Activated naive CD8-positive, alpha-beta T cell treated with anti-CD3 and anti-CD28 coated beads, Interleukin-2, amount 10 ng/mL, durations not matched to agents 7 days and 5 days (primary cell): ENCODE data around the gene ENOSF1. TPM values are rescaled to one million over a fixed set of nuclear protein-coding genes. Genes with fewer than 3 reads are reported as not detected.

Experiments
- ATAC-seq: fragments of 150-1000 bp; cut with Tn5 transposase; one replicate; pipeline ENCODE4 v1.10.0; 2021; ENCODE audit warnings: low read depth, moderate library complexity
- POLR2A ChIA-PET: fragments of 350-600 bp; sonication (Branson Sonifier 250); formaldehyde crosslinking; loops from one replicate; lab custom pipeline; 2021; ENCODE audit warnings: antibody characterized with exemption; lab: Charles Lee
- DNase-seq: peaks from one replicate; pipeline ENCODE4 v3.0.0; 2021
- H3K27ac Mint-ChIP-seq: one replicate; pipeline ENCODE4 v1.8.0; 2022; ENCODE audit warnings: mild to moderate bottlenecking, mixed read lengths
- H3K27me3 Mint-ChIP-seq: one replicate; pipeline ENCODE4 v1.8.0; 2022; ENCODE audit warnings: mild to moderate bottlenecking, moderate library complexity, mixed read lengths
- H3K36me3 Mint-ChIP-seq: one replicate; pipeline ENCODE4 v1.8.0; 2021; ENCODE audit warnings: mild to moderate bottlenecking, mixed read lengths
- H3K4me1 Mint-ChIP-seq: one replicate; pipeline ENCODE4 v1.8.0; 2021; ENCODE audit warnings: mixed read lengths
- H3K4me3 Mint-ChIP-seq: one replicate; pipeline ENCODE4 v1.8.0; 2022; ENCODE audit warnings: mild to moderate bottlenecking, moderate library complexity, mixed read lengths
- H3K9me3 Mint-ChIP-seq: one replicate; pipeline ENCODE4 v1.8.0; 2021; ENCODE audit warnings: mixed read lengths
- total RNA-seq, 2 experiments: library from RNA; stranded (reverse); gene quantifications; one replicate each; pipeline ENCODE4 v1.2.3, GENCODE V29; 2021

Gene ENOSF1
- total RNA-seq, 2 experiments from 2014 or later: 76.0 to 79.5 TPM

GRCh38 chr18:666177-666576 is 46.3 kb downstream of the ENOSF1 start:
- POLR2A ChIA-PET: no interaction called here
- peaks cover 50% of the 10 kb centered on the region for H3K36me3 Mint-ChIP-seq
- H3K9me3 Mint-ChIP-seq: peaks cover 6% of the 10 kb centered on the region
- peak; percentile 45 for ATAC-seq
- DNase-seq: no peak
- H3K4me1 Mint-ChIP-seq: peaks cover 22% of the 10 kb centered on the region
- peak overlapping the region; percentile 69 for H3K27ac Mint-ChIP-seq
- H3K27me3 Mint-ChIP-seq: no peaks in the 10 kb centered on the region
- no peak overlapping the region for H3K4me3 Mint-ChIP-seq

GRCh38 chr18:662197-662596 is 50.2 kb downstream of the ENOSF1 start:
- Mint-ChIP-seq H3K4me1 (peaks cover 37% of the 10 kb centered on the region), H3K9me3 (peaks cover 8% of the 10 kb centered on the region), H3K27ac (no peak overlapping the region), H3K27me3 (no peaks in the 10 kb centered on the region), H3K36me3 (peaks cover 57% of the 10 kb centered on the region), H3K4me3 (no peak overlapping the region)
- POLR2A ChIA-PET: no interaction called here
- ATAC-seq (no peak), DNase-seq (no peak)

GRCh38 chr18:659597-659996 is 52.8 kb downstream of the ENOSF1 start:
- DNase-seq (no peak), ATAC-seq (no peak)
- Mint-ChIP-seq H3K4me1 (peaks cover 37% of the 10 kb centered on the region), H3K4me3 (peak overlapping the region; percentile 96), H3K36me3 (peaks cover 47% of the 10 kb centered on the region), H3K9me3 (peaks cover 8% of the 10 kb centered on the region), H3K27ac (peak overlapping the region; percentile 92), H3K27me3 (no peaks in the 10 kb centered on the region)
- POLR2A ChIA-PET: interaction anchor here (3.1 to 4.0 kb wide), 3 partner anchors 22 to 153 kb away, joined by 13 to 39 read pairs (median 36); partner anchors contain the start of genes ENOSF1 and YES1

- H3K27me3 Mint-ChIP-seq: no peaks in the 10 kb centered on the region
- peak overlapping the region; percentile 96 for H3K4me3 Mint-ChIP-seq
- peaks cover 45% of the 10 kb centered on the region for H3K36me3 Mint-ChIP-seq
- DNase-seq (no peak), ATAC-seq (no peak)
- H3K27ac Mint-ChIP-seq: peak overlapping the region; percentile 92
- H3K9me3 Mint-ChIP-seq: peaks cover 8% of the 10 kb centered on the region
- H3K4me1 Mint-ChIP-seq: peaks cover 36% of the 10 kb centered on the region
- POLR2A ChIA-PET: interaction anchor here (0.8 to 4.0 kb wide), 12 partner anchors 9 to 501 kb away, joined by 3 to 39 read pairs (median 6); partner anchors contain the start of genes ENOSF1, THOC1, USP14 and YES1
Measured at GRCh38 chr18:658947-659533, 53.4 kb downstream of the ENOSF1 start.

- Mint-ChIP-seq H3K9me3 (peaks cover 8% of the 10 kb centered on the region), H3K27me3 (no peaks in the 10 kb centered on the region)
Measured at GRCh38 chr18:658001-658946, 54.2 kb downstream of the ENOSF1 start.

GRCh38 chr18:657311-658000 is 55.0 kb downstream of the ENOSF1 start, which contains the start of gene TYMS:
Gene TYMS, plus strand, starts transcription at chr18:657653. Its CDS starts 90 bp downstream, at chr18:657743.
- Mint-ChIP-seq H3K27me3 (no peaks in the 10 kb centered on the region), H3K27ac (peak within 1 kb of the TSS; percentile 92), H3K4me3 (peak within 1 kb of the TSS; percentile 96), H3K9me3 (peaks cover 8% of the 10 kb centered on the region), H3K4me1 (peaks cover 37% of the 10 kb centered on the region), H3K36me3 (peaks cover 45% of the 10 kb centered on the region)
- POLR2A ChIA-PET: interaction anchor here (0.9 to 4.0 kb wide), 20 partner anchors 8 to 499 kb away, joined by 3 to 39 read pairs (median 4); partner anchors contain the start of genes ENOSF1, THOC1, USP14 and YES1
- peak; percentile 63 for ATAC-seq
- DNase-seq: peak; percentile 78

More at GRCh38 chr18:658001-658946, 54.2 kb downstream of the ENOSF1 start:
- peak overlapping the region; percentile 96 for H3K4me3 Mint-ChIP-seq
- H3K36me3 Mint-ChIP-seq: peaks cover 47% of the 10 kb centered on the region
- peaks cover 37% of the 10 kb centered on the region for H3K4me1 Mint-ChIP-seq
- POLR2A ChIA-PET: interaction anchor here (0.6 to 4.0 kb wide), 23 partner anchors 9 to 500 kb away, joined by 3 to 39 read pairs (median 4); partner anchors contain the start of genes ENOSF1, THOC1, USP14 and YES1
- ATAC-seq (peak; percentile 68), DNase-seq (peak; percentile 84)
- peak overlapping the region; percentile 92 for H3K27ac Mint-ChIP-seq

GRCh38 chr18:655445-655844 is 57.0 kb downstream of the ENOSF1 start:
- POLR2A ChIA-PET: interaction anchor here (0.7 to 1.0 kb wide), 2 partner anchors 37 to 387 kb away, joined by 3 to 4 read pairs; partner anchors contain the start of gene THOC1
- H3K4me3 Mint-ChIP-seq: peak overlapping the region; percentile 67
- no peak for DNase-seq
- H3K27me3 Mint-ChIP-seq: no peaks in the 10 kb centered on the region
- H3K9me3 Mint-ChIP-seq: no peaks in the 10 kb centered on the region
- H3K27ac Mint-ChIP-seq: no peak overlapping the region
- no peak for ATAC-seq
- peaks cover 29% of the 10 kb centered on the region for H3K36me3 Mint-ChIP-seq
- peaks cover 36% of the 10 kb centered on the region for H3K4me1 Mint-ChIP-seq

GRCh38 chr18:654601-655000 is 57.8 kb downstream of the ENOSF1 start:
- DNase-seq: no peak
- no peak overlapping the region for H3K4me3 Mint-ChIP-seq
- no peak for ATAC-seq
- H3K27ac Mint-ChIP-seq: no peak overlapping the region
- H3K27me3 Mint-ChIP-seq: no peaks in the 10 kb centered on the region
- POLR2A ChIA-PET: interaction anchor here (1.0 kb wide), 1 partner anchor 386 kb away, joined by 4 read pairs; the partner anchor contains the start of gene THOC1
- H3K36me3 Mint-ChIP-seq: peaks cover 21% of the 10 kb centered on the region
- H3K4me1 Mint-ChIP-seq: peaks cover 33% of the 10 kb centered on the region
- no peaks in the 10 kb centered on the region for H3K9me3 Mint-ChIP-seq

GRCh38 chr18:653512-653911 is 58.9 kb downstream of the ENOSF1 start:
- no peak for ATAC-seq
- H3K4me3 Mint-ChIP-seq: no peak overlapping the region
- H3K27ac Mint-ChIP-seq: no peak overlapping the region
- POLR2A ChIA-PET: no interaction called here
- H3K4me1 Mint-ChIP-seq: peaks cover 24% of the 10 kb centered on the region
- no peaks in the 10 kb centered on the region for H3K27me3 Mint-ChIP-seq
- no peak for DNase-seq
- H3K9me3 Mint-ChIP-seq: no peaks in the 10 kb centered on the region
- H3K36me3 Mint-ChIP-seq: peaks cover 10% of the 10 kb centered on the region

GRCh38 chr18:652131-652530 is 60.3 kb downstream of the ENOSF1 start:
- H3K9me3 Mint-ChIP-seq: no peaks in the 10 kb centered on the region
- H3K36me3 Mint-ChIP-seq: peaks cover 8% of the 10 kb centered on the region
- H3K4me1 Mint-ChIP-seq: peaks cover 24% of the 10 kb centered on the region

GRCh38 chr18:650428-650858 is 62.0 kb downstream of the ENOSF1 start:
- Mint-ChIP-seq H3K4me3 (peak overlapping the region; percentile 85), H3K27ac (peak overlapping the region; percentile 84), H3K4me1 (peaks cover 17% of the 10 kb centered on the region), H3K36me3 (peaks cover 8% of the 10 kb centered on the region), H3K9me3 (no peaks in the 10 kb centered on the region), H3K27me3 (peaks cover under 1% of the 10 kb centered on the region)
- no peak for DNase-seq
- POLR2A ChIA-PET: no interaction called here
- ATAC-seq: peak; percentile 98

More at GRCh38 chr18:652131-652530, 60.3 kb downstream of the ENOSF1 start:
- Mint-ChIP-seq H3K4me3 (no peak overlapping the region), H3K27ac (no peak overlapping the region), H3K27me3 (no peaks in the 10 kb centered on the region)
- DNase-seq (no peak), ATAC-seq (no peak)
- POLR2A ChIA-PET: no interaction called here

GRCh38 chr18:649341-649740 is 63.1 kb downstream of the ENOSF1 start:
- ATAC-seq (no peak), DNase-seq (no peak)
- Mint-ChIP-seq H3K4me3 (no peak overlapping the region), H3K36me3 (peaks cover 8% of the 10 kb centered on the region), H3K27me3 (peaks cover 5% of the 10 kb centered on the region), H3K9me3 (no peaks in the 10 kb centered on the region), H3K27ac (no peak overlapping the region), H3K4me1 (peaks cover 19% of the 10 kb centered on the region)
- POLR2A ChIA-PET: interaction anchor here (1.0 to 1.4 kb wide), 2 partner anchors 9 to 164 kb away, joined by 3 to 7 read pairs; partner anchors contain the start of gene TYMS
